HG03378 (cell line): Measurements from ENCODE around the gene CDH13.
A peak's percentile ranks its signal among the peaks of the same experiment; 100 is the strongest.

Source experiments
- ATAC-seq: cut with Tn5 transposase; IDR thresholded peaks from one replicate; pipeline ENCODE4 v1.9.1; 2021; ENCODE audit warnings: mild to moderate bottlenecking, moderate library complexity; ENCODE audit not compliant: unreplicated experiment

Gene CDH13

DNA sequence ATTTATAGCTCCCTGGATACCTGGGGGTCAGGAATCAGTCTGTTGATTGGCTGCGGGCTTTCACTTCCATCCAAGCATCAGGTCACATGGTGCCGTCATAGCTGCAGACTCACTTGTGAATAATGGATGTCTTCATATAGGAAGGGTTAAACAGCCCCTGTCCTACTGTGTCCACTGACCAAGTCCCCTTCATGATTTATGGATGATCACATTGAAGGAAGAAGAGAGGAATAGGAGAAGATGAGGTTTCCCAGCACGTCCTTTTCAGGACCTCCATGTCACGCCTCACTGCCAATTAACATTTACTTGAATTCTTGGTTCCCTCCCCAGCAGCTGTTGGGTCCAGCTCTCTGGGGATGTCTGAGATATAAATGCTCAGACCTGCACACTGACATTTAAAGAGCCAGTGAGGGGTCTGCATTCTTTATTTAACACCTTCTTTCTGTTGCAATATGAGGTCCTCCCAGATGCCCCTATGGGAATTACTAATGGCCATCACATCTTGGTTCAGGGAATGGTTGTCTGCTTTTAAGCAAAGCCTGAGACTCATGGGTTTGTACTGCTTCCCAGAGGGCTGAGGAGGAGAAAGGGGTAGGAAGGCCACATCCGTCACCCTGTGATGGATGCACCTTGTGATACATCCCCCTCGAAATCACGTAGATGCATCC is 950.4 kb downstream of the CDH13 start:
- no peak for ATAC-seq

DNA sequence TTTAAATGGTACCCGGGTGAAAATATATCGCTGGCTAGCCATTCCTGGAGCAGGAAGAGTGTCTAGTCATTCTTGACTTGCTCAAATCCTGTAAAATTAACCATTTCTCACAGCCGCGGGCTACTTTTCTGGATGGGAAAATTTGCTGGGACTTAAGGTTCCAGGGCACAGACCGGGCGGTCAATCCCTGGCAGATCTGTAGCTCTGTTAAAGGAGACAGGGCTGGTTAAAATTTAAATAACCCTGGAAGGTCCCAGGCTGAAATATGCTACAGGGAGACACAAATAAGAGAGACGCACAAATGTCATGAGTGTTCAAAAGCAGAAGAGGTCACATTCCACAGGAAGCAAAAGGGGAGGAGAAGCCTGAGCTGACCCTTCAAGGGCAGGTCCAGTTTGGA is 951.4 kb downstream of the CDH13 start:
- ATAC-seq = no peak

DNA sequence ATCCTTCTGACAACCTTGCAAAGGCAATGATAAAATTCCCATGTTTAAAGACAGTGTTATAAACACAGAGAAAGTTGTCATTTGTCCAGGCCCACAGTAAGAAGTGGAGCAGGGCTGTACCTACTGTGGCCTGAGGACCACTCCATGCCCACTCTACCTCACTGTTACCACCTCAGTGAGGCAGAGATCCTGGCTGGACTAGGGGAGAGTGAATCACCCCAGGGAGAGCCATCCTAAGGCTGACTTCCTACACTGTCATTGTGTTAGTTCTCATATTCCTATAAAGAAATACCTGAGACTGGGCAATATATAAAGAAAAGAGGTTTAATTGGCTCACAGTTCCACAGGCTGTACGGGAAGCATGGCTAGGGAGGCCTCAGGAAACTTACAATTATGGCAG is 952.3 kb downstream of the CDH13 start:
- ATAC-seq = no peak

DNA sequence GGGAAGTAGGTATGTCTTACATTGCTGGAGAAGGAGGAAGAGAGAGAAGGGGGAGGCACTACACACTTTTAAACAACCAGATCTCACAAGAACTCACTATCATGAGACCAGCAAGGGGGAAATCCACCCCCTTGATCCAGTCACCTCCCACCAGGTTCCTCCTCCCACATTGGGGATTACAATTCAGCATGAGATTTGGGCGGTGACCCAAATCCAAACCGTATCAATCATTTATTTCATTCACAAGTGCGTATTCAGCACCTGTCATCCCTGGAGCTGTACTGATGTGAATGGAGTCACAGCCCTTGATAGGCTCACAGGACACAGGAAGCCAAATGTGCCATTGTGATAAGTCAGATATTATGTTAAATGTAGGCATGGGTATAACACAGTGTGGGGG is 952.7 kb downstream of the CDH13 start:
- no peak for ATAC-seq

DNA sequence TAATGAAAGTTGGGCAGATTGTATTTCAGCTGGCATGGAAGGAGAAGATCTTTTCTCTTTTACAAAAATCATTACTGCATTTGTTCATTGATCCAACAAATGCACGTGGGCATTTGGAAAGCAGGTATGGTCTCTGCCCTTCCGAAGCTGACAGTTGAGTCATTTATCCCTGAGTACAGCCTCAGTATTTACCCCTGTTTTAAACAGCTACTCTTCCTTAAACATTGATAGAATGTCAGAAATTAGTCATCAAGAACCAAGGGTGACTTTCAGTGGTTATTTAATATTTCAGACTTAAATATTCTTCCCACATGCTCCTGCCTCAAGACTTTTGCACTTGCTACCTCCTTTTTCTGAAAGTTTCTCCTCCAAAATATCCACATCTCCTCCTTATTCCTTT is 954.3 kb downstream of the CDH13 start:
- peak; percentile 84 for ATAC-seq

DNA sequence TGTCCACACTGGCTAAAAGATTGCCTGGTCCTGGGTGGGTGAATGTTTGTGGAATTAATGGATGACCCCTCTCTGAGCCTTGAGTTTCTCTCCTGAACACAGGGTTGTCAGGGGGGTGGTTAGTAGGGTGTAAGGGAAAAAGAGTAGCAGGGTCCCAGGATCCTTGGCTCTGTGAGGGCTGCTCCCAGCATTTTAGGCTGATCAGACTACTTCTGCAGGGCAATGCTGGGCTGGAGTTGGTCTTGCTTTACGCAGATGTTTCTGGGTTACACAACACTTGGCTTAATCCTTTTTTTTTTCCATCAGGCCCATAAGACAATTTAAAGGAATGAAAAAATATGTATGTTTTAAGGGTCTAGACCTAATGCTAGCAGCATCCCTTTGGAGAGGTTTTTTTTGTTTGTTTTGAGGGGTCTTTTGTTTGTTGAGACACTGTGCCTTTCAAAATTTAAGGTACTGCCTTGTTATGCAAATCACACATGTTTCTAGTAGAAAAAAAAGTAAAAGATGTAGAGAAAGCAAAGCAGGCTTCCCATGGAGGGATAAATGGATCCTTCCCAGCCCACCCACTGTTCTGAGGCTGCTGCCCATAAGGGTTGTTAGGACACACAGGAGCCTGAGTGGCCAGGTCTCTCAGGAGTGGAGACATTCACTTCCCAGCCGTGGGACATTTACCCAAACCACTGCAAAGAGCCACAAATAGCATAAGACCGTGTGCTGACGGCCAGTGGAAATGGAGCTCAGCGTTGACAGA is 955.4 kb downstream of the CDH13 start:
- no peak for ATAC-seq

DNA sequence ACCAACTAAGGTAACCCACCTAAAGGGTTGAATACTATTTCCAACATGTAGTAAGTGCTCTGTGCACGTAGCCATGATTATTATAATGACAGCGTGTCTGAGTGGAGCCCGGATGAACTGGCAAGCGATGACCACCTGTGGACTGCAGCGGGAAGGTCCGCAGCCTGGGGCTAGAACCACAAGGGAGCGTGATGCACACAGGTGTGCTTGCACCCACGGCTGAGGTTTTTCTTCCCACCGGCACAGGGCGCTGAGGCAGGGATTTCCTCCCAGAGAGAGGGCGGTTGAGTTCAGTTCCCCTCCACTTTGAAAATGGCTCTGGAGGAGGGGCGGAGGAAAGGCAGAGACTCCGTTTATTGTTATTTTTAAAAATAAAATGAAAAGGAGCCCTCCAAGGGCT is 959.3 kb downstream of the CDH13 start:
- no peak for ATAC-seq

DNA sequence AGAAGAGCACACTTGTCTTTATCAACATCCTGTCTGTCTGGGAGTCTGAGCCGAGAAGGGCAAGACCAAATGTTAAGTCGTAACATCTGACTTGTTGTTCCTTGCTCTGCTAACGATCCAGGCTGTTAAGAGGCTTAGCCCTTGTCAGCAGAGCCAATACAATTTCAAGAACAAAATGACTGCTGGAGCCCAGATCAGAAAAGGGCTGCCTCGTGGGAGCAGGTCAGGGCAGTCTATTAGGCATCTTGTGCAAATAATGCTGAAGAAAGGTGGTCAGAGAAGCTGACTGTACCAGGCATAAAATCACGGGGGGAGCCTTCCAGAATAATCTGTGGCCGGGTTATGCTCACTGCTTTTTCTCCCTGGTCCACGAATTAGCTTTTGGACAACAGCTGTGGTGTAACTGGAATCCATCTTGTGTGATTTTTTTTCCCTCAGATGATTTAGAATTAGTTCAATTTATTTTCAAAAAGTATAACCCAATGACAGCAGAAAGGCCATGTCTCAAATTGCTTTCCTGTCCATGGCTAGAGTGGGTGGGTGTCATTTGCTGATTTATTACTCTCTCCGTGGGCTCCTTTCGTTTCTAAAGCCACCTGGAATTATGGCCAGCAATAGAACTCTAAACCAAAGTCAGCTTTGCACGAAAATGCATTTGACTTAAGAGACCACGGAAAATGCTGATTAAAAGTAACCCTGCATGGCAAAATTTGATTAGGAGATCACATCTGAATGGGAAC is 959.9 kb downstream of the CDH13 start:
- no peak for ATAC-seq

DNA sequence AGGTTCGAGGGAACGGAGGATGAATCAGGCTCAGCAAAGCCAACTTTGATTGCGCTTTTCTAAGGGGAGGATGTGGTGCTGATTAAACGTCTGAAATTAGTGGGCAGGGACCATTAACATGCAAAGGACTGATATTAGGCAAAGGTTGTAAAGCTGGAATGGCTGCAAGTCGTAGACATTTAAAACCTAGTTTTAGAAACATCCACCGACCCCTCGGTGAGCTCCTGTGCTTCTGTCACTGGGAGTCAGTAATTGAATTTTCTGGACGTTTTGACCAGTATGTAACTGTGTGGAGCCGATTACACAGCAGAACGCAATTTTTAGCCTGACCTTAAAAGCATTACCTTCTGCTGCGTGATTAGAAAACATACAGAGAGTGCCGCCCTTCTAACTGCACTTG is 960.4 kb downstream of the CDH13 start:
- ATAC-seq = no peak

DNA sequence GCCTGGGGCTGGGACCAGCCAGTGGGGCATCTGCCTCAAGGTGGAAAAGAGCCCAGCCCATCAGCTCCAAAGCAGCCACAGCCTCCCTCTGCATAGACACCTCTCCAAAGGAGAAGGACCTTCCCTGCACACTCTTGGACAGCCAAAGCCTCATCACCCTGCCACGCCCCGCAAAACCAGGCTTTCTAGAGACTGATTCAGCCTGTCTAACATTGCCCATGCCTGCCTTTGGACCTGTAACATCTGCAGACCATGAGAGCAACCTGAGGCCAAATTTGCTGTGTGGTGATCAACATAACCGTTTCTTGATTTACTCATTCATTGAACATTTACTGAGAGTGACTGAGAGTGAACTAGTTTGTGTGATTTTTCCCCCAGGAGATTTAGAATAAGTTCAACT is 961.3 kb downstream of the CDH13 start:
- no peak for ATAC-seq

DNA sequence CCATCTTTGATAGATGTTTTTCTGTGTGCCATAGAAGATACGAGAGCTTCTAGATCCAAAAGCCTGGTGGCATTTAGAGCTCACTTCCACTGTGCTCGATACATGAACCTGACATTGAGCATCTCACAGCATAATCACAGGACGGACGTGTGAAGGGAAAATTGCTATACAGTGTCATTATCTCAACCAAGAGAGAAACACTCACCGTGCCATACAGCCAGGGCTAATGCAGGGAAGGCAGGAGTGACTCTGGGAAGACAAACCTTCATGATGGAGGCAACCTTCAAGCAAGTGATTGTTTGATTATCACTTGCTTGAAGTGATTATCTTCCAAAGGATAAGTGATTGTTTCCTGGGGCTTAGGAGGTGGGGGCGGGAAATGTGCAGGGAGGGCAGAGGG is 962.8 kb downstream of the CDH13 start:
- no peak for ATAC-seq

DNA sequence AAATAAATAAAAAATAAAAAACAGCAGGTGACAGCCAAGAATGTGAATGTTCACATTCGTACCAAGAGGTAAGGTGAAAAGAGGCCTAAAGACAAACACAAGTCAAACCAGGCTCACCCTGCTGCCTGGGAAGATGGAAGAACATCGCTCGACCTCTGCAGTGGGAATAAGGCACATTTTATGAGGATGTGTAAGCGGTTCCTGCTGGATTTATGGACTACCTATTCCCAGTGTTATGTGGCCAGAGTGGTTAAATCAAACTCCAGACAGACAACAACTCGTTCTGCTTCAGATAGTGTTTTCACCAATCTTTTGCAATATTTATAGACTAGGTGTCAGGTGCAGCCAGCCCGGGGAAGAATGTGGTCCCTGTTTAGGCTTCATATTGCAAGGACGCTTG is 966.0 kb downstream of the CDH13 start:
- no peak for ATAC-seq

DNA sequence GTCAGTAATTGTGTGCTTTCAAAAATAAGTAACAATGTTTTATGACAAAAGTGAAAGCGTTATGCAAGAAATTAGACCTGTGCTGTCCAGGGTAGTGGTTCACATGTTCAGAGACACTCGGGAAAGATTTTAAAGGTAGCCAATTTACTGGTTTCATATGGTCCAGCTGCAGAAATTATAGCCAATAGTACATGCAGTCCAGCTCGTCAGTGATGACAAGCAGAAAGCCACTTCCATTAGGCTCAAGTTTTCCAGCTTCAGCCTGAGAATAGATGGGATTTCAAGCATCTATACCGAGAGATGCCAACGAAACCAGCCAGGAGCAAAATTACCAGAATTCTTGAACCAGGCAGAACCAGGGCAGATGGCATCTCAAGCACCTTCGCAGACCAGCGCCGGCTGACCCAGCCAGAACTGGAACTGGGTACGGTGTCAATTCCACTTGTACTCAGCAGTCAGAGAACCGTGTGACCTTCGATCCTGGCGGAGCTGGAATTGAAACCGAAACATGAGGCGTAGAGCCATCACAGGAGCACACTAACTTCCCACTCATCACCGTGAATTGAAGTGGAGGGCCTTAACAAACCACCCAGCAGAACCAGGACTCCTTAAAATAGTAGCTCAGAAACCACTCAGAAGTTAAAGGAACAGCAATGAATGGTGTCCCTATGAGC is 973.2 kb downstream of the CDH13 start:
- no peak for ATAC-seq

DNA sequence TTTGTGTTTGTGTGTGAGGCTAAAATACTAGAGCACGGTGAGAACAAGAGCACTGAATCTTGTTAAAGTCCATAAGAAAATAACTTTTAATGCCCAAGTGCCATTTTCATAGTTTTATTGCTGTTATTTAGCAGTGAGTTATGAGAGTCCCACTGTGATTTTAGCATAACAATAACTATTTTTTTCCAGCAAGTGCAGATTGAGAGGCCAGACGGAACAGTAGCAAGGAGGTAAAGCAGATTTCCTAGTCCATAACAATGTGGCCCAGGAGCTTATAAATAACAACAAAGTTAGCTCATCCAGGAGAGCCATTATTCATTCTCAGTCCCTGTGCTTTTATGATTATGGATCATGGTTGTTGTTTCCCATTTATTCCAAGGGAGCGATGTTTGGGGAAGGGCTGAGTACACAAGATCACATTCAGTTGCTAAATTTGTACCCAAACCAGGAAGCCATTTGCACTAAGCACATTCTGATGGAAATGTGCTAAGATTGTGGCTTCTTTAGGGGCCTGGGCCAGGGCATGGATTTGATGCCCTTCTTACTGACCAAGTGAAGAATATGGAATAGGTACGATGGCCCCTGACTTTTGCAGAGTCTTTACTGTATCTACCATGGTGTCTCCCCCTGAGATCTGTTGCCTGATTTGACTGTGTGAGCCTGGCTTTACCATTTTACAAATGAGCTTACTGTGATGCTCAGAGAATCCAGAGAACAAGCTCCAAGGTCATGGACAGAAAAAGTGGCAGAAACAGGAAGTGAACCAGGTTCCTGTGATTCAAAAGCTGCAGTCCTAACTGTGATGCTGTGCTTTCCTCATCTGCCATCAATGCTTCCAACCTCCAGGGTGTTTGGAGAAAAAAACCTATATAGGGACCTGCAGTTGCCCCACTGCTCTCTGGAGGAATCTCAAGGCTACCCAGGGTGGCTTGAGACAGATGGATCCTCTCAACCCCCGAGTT is 976.3 kb downstream of the CDH13 start:
- no peak for ATAC-seq

DNA sequence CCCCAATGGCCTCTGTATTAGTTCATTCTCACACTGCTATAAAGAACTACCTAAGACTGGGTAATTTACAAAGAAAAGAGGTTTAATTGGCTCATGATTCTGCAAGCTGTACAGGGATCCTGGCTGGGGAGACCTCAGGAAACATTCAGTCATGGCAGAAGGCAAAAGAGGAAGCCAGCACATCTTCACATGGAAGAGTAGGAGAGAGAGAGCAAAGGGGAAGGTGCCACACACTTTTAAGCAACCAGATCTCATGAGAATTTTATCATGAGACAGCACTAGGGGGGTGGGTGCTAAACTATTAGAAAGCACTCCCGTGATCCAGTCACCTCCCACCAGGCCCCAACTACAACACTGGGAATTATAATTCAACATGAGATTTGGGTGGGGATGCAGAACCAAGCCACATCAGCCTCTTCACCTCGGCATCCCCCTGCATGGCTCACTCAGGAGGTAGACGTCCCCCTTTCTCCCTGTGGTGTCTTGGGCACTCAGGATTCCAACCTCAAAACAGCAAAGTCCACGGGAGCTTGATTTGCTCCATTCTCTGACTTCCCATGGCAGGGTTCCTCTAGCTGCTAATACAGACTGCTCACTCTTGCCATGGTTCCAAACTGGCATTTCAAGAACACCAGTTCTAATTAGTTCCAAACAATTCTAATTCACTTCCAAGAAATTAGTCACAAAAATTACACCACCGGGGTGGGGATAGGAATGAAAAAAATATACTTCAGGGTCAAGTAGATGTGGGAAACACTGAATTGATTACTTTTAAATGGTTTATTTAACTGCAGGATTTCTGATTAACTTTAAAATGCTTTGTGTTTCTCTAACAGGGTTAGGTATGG is 977.2 kb downstream of the CDH13 start:
- ATAC-seq = no peak

DNA sequence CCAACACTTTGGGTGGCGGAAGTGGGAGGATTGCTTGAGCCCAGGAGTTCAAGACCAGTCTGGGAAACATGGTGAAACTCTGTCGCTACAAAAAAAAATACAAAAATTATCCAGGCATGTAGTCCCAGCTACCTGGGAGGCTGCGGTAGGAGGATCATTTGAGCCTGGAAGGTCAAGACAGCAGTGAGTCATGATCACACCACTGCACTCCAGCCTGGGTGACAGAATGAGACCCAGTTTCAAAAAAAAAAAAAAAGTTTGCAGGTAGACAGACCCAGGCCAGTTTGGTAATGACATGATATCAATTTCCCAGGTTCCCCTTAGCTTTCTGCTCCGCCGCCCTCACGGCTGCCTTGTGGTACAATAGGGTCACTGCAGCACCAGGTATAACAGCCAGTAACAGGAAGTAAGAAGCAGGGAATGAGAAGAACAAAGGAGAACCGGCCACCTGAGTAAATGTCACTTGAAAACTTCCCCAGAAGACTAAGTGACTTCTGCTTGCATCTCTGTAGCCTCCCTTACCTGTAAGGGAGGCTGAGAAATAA is 979.8 kb downstream of the CDH13 start:
- no peak for ATAC-seq

DNA sequence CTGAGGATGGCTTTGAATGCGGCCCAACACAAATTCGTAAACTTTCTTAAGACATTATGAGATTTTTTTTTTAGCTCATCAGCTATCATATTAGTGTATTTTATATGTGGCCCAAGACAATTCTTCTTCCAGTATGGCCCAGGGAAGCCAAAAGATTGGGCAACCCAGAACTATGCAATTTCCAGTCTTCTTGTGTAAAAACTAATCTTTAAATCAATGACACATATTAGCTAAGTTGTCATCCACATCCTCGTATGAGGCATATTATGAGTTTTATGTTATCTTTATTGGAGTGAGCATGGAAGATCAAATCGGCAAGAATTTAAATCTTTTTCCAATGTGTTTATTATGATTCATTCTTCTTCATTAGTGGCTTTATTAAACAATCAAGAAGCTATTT is 982.4 kb downstream of the CDH13 start:
- ATAC-seq = no peak

DNA sequence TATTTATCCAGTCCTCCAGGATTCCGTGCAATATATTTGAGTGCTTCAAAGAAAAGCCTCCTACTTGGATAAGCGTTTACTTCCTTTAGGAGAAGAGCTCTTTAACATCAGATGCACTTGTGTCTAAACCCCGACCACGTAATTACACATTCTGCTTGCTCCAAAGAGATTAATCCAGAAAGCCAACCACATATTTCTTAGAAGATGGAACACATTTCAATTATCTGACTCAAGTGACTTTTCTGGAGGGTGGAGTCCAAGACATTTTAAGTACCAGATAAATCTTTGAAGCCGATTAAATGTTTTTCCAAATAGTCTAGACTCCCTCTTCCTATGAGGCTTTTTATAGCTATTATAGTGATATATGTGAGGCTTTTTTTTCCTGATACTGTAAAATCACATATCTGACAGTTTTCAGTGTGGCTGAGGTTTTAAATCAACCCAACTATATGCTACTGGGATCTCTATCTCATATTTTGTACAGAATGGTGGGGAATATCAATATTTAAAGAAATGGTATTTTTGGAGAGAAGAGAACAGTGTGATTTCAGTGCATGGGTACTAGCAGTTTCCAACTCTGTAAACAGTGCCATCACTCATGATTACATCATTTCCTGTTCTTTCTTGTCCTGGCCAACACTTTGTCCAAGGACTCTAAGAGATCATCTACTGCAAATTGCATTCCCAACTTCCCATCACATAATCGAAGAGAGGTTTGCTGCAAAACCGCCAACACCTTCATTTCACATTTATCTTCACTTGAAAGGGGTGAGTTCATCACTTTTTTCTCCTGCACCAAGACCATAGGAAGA is 988.6 kb downstream of the CDH13 start:
- no peak for ATAC-seq
